K562 (cell line): ENCODE results near the gene PRAC1. TPM values are rescaled to one million over a fixed set of nuclear protein-coding genes. Genes with fewer than 3 reads are reported as not detected.

Source experiments
- ATAC-seq: fragments of 200-7000 bp; cut with Tn5 transposase; 3 replicates; pipeline ENCODE4 v1.9.1; 2020; ENCODE audit warnings: moderate library complexity
- BruUV-seq: library from RNA; stranded (reverse); fragments of 400-500 nt; replicated peaks from 2 replicates; lab custom pipeline; 2021; lab: Mats Ljungman, UMichigan
- CTCF ChIA-PET: fragments of 300-600 bp; formaldehyde crosslinking; extraction: SDS; loops from one replicate; lab custom pipeline; 2021; ENCODE audit warnings: low intra/inter-chr PET ratio; lab: Yijun Ruan, JAX
- POLR2A ChIA-PET: fragments of 300-600, 350-650 bp; sonication (Branson Sonifier 250); formaldehyde crosslinking; extraction: SDS; loops from one replicate; lab custom pipeline; 2021; ENCODE audit warnings: antibody characterized with exemption, inconsistent platforms; lab: Yijun Ruan, JAX
- DNase-seq, 4 experiments: peaks; one replicate each; pipeline versions ENCODE4 v3.0.0 to v3.0.0-alpha.2; 2011 to 2018; ENCODE audit warnings: low spot score in 3 of 4, mixed read lengths in 3 of 4; ENCODE audit errors: extremely low read depth in 1 of 4
- FAIRE-seq: peaks from 2 replicates; lab custom pipeline; 2011; peaks lifted over from hg19 to GRCh38; lab: Jason Lieb, UNC
- H2AFZ ChIP-seq: 2 replicates; pipeline ENCODE4 v1.6.0; 2011; ENCODE audit warnings: low read depth, low read length, control low read depth, inconsistent platforms
- H3K27ac ChIP-seq: fragments of 200-600 bp; 3 replicates; pipeline ENCODE4 v1.8.0; 2011; ENCODE audit warnings: low read depth, mild to moderate bottlenecking, control low read depth, inconsistent platforms, low read length, moderate library complexity, mixed read lengths; ENCODE audit errors: extremely low read depth
- H3K27me3 ChIP-seq, 2 experiments: fragments of 300-600 bp in 1 of 2; 2 replicates in 1 of 2; 3 replicates in 1 of 2; pipeline versions ENCODE4 v1.6.0 to v1.8.0; 2011; ENCODE audit warnings: inconsistent platforms in 2 of 2, low read length in 2 of 2, mild to moderate bottlenecking in 1 of 2, mixed read lengths in 1 of 2, moderate library complexity in 1 of 2; ENCODE audit not compliant: control insufficient read depth in 2 of 2, insufficient read depth in 2 of 2
- H3K36me3 ChIP-seq: fragments of 300-600 bp; 3 replicates; pipeline ENCODE4 v1.8.0; 2011; ENCODE audit warnings: mild to moderate bottlenecking, low read length, inconsistent platforms; ENCODE audit not compliant: control insufficient read depth, insufficient read depth
- H3K4me1 ChIP-seq, 2 experiments: fragments of 200-600 bp in 1 of 2; replicated peaks in 1 of 2; 2 replicates in 1 of 2; 3 replicates in 1 of 2; pipeline versions ENCODE4 v1.5.1 to v1.8.0; 2011; ENCODE audit warnings: inconsistent platforms in 2 of 2, low read length in 2 of 2, mild to moderate bottlenecking in 1 of 2, mixed read lengths in 1 of 2, moderate library complexity in 1 of 2; ENCODE audit not compliant: control insufficient read depth in 2 of 2, insufficient read depth in 2 of 2
- H3K4me2 ChIP-seq: 2 replicates; pipeline ENCODE4 v1.6.1; 2011; ENCODE audit warnings: low read length, control low read depth, inconsistent platforms, mixed read lengths; ENCODE audit not compliant: insufficient read depth
- H3K4me3 ChIP-seq: fragments of 200-600 bp; sonication (generic), shearing (Covaris generic); 2 replicates; pipeline ENCODE4 v1.5.1; 2016; ENCODE audit warnings: control low read depth, inconsistent platforms
- H3K79me2 ChIP-seq: fragments of 200-600 bp; 3 replicates; pipeline ENCODE4 v1.8.0; 2011; ENCODE audit warnings: low read length, inconsistent platforms; ENCODE audit not compliant: control insufficient read depth, insufficient read depth
- H3K9ac ChIP-seq, 2 experiments: 2 replicates each; pipeline versions ENCODE4 v1.6.0 to v1.6.1; 2011; ENCODE audit warnings: low read depth in 2 of 2, low read length in 2 of 2, control low read depth in 1 of 2, inconsistent platforms in 1 of 2, mild to moderate bottlenecking in 1 of 2, mixed read lengths in 1 of 2; ENCODE audit not compliant: insufficient read depth in 1 of 2
- H3K9me1 ChIP-seq: one replicate; pipeline ENCODE4 v1.6.0; 2011; ENCODE audit warnings: inconsistent platforms, mild to moderate bottlenecking, low read length, moderate library complexity; ENCODE audit not compliant: control insufficient read depth, insufficient read depth
- H3K9me3 ChIP-seq: replicated peaks from 2 replicates; pipeline ENCODE4 v1.5.1; 2011; ENCODE audit warnings: low read depth, low read length, inconsistent platforms; ENCODE audit not compliant: control insufficient read depth, insufficient read depth
- H4K20me1 ChIP-seq: replicated peaks from 2 replicates; pipeline ENCODE4 v1.6.1; 2011; ENCODE audit warnings: low read length, inconsistent platforms, mixed read lengths; ENCODE audit not compliant: control insufficient read depth, insufficient read depth
- BDP1 ChIP-seq: IDR thresholded peaks from 3 replicates; pipeline ENCODE4 v1.6.1; 2011; ENCODE audit not compliant: insufficient read length, insufficient read depth
- BRF2 ChIP-seq: IDR thresholded peaks from 3 replicates; pipeline ENCODE4 v1.6.1; 2011; ENCODE audit warnings: borderline replicate concordance, mild to moderate bottlenecking; ENCODE audit not compliant: insufficient read length, insufficient read depth
- HSF4 ChIP-seq: fragments of 250-450 bp; sonication (Bioruptor Pico); IDR thresholded peaks from 2 replicates; pipeline ENCODE4 v2.1.2; 2022; ENCODE audit warnings: mild to moderate bottlenecking, moderate library complexity, borderline replicate concordance
- POLR2A ChIP-seq: fragments of 450-650 bp; conservative IDR thresholded peaks from 2 replicates; pipeline ENCODE4 v1.6.1; 2016
- RBM34 ChIP-seq: fragments of 200-400 bp; formaldehyde crosslinking; IDR thresholded peaks from 2 replicates; pipeline ENCODE4 v1.6.1; 2018; ENCODE audit warnings: low read length, borderline replicate concordance; ENCODE audit not compliant: insufficient read depth
- STAG1 ChIP-seq: sonication (generic); formaldehyde crosslinking; IDR thresholded peaks from 2 replicates; pipeline ENCODE4 v1.5.0; 2020; ENCODE audit warnings: missing genetic modification reagents, borderline replicate concordance
- WGBS: fragments of 100-300 bp; shearing (Covaris generic); methylation state at CpG from one replicate; pipeline ENCODE4 v1.1.6; 2016; ENCODE audit warnings: low coverage, mixed read lengths; ENCODE audit not compliant: insufficient coverage; ENCODE audit errors: missing lambda C conversion rate; 5-methylcytosine and 5-hydroxymethylcytosine counted together
- in situ Hi-C: fragments of 300-500 bp; cut with MboI; formaldehyde crosslinking; loops from 4 replicates; pipeline ENCODE4 v1.15.0; 2018; ENCODE audit warnings: inconsistent platforms, mixed read lengths
- intact Hi-C: fragments of 100-400 bp; cut with micrococcal nuclease; formaldehyde crosslinking; loops from 2 replicates; pipeline ENCODE4 v1.14.2; 2022
- polyA plus RNA-seq, 8 experiments: library from polyadenylated mRNA; depleted of rRNA in 4 of 8; stranded (reverse) in 5 of 8; unstranded in 3 of 8; fragments of >200 nt; fragmentation: Nextera tagmentation in 2 of 8; fragmentation: Illumina TruSeq in 1 of 8; extraction: Ambion mirVana in 2 of 8; extraction: Trizol in 1 of 8; gene quantifications; 2 replicates each; pipeline versions ENCODE4 v1.2.1 to v1.2.3, GENCODE V29; 2011 to 2014; ENCODE audit warnings: inconsistent platforms in 1 of 8, missing spikeins in 1 of 8
- total RNA-seq, 7 experiments: library from RNA; depleted of rRNA in 6 of 7; stranded (reverse); fragments of >200 nt in 6 of 7; fragmentation: Illumina TruSeq in 2 of 7; extraction: Trizol in 2 of 7; gene quantifications; 2 replicates each; pipeline versions ENCODE4 v1.2.1 to v1.2.3, GENCODE V29; 2011 to 2021; ENCODE audit warnings: low replicate concordance in 1 of 7

Gene PRAC1
- total and polyA plus RNA-seq, 9 of the 15 experiments (the other 6 are each of a cell fraction or from before 2014, with no cell fraction given): not detected

DNA sequence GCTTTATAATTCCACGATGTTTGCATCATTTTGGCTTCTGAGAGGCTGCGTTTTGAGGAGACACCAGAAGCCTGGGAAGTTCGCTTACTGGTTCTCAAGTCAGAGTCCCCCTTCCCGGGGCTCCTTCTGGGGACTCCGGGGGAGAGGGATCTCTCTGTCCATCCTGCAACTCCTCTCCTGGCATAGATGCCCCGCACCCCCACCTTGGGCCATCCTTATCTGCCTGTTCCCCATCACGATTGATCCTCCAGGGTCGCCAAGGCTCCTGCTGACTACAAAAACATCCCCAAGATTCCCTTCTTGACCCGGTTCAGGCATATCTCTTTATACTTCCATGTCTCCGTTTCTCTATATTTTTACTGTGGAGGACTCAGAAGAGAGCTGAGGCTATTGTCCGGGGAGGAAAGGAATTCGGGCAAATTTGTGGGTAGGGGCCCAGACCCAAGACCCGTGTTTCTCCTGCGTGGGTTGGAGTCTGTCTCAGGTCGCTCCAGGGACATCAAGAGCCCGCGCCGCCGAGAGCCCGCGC, 24.7 kb upstream of the PRAC1 start:
- no peak overlapping the region for H3K9ac ChIP-seq
- no peak overlapping the region for H3K27ac ChIP-seq
- H3K4me1 ChIP-seq: peaks cover 0 to 8% of the 10 kb centered on the region in 2 experiments; a peak in 1 of 5 replicates
- H2AFZ ChIP-seq: no peak overlapping the region
- intact Hi-C loops (no loop called here), in situ Hi-C loops (no loop called here)
- H3K9me3 ChIP-seq: no peaks in the 10 kb centered on the region
- H3K27me3 ChIP-seq: peaks cover 71% of the 10 kb centered on the region in 2 experiments
- DNase-seq (no peak), ATAC-seq (no peak), FAIRE-seq (no peak)
- BruUV-seq: no TSS peak
- H3K79me2 ChIP-seq: no peaks in the 10 kb centered on the region
- ChIA-PET POLR2A (interaction anchor here (0.7 kb wide), 1 partner anchor 18 kb away, joined by 3 read pairs; no protein-coding TSS in a partner anchor), CTCF (no interaction called here)
- H3K4me2 ChIP-seq: no peak overlapping the region
- TF ChIP-seq RBM34: no peak
- TF ChIP-seq HSF4 (CRISPR knock-in tag): no peak
- TF ChIP-seq BRF2: no peak
- TF ChIP-seq BDP1: no peak
- TF ChIP-seq POLR2A: no peak
- no peak for TF ChIP-seq STAG1 (CRISPR knock-in tag)
- 3% methylated on average over 15 of the region's 21 CpGs for WGBS
- no peaks in the 10 kb centered on the region for H3K9me1 ChIP-seq
- H3K4me3 ChIP-seq: no peak overlapping the region
- 0 out of 2 replicates have a peak, but pooled peaks cover 11% of the 10 kb centered on the region for H4K20me1 ChIP-seq
- no peaks in the 10 kb centered on the region for H3K36me3 ChIP-seq
